SK-N-SH treated with all-trans-retinoic acid at 6 μM for 48 hours (cell line): ENCODE measurements around the gene MAB21L4.

ENCODE experiments used
- ATAC-seq: fragments of 200-7000 bp; cut with Tn5 transposase; 3 replicates; pipeline ENCODE4 v1.9.1; 2020; ENCODE audit warnings: mild to moderate bottlenecking, moderate library complexity
- ARNTL ChIP-seq: fragments of 450-650 bp; formaldehyde crosslinking; IDR thresholded peaks from 2 replicates; pipeline ENCODE4 v1.5.0; 2020; ENCODE audit warnings: low read depth, mild to moderate bottlenecking, moderate library complexity, borderline replicate concordance
- BACH2 ChIP-seq: fragments of 250-450 bp; sonication (Bioruptor Pico); IDR thresholded peaks from 2 replicates; pipeline ENCODE4 v1.9.0; 2021; ENCODE audit warnings: mild to moderate bottlenecking, borderline replicate concordance
- CREB5 ChIP-seq: fragments of 250-450 bp; sonication (Bioruptor Pico); IDR thresholded peaks from 2 replicates; pipeline ENCODE4 v1.5.1; 2020; ENCODE audit warnings: low read depth, mild to moderate bottlenecking, moderate library complexity
- CSDC2 ChIP-seq: fragments of 250-450 bp; sonication (Bioruptor Pico); IDR thresholded peaks from 2 replicates; pipeline ENCODE4 v1.5.0; 2020; ENCODE audit warnings: mild to moderate bottlenecking, moderate library complexity
- ESRRG ChIP-seq: fragments of 250-450 bp; sonication (Bioruptor Pico); IDR thresholded peaks from 2 replicates; pipeline ENCODE4 v1.6.1; 2021; ENCODE audit warnings: mild to moderate bottlenecking
- GLIS3 ChIP-seq: fragments of 250-450 bp; sonication (Bioruptor Pico); IDR thresholded peaks from 2 replicates; pipeline ENCODE4 v1.5.0; 2020; ENCODE audit warnings: mild to moderate bottlenecking, moderate library complexity
- ISL1 ChIP-seq: fragments of 250-450 bp; sonication (Bioruptor Pico); IDR thresholded peaks from 2 replicates; pipeline ENCODE4 v2.1.2; 2022; ENCODE audit warnings: mild to moderate bottlenecking, moderate library complexity
- OSR1 ChIP-seq: fragments of 250-450 bp; sonication (Bioruptor Pico); IDR thresholded peaks from 2 replicates; pipeline ENCODE4 v1.8.0; 2022; ENCODE audit warnings: moderate library complexity, mild to moderate bottlenecking, inconsistent platforms
- POU6F1 ChIP-seq: fragments of 250-450 bp; sonication (Bioruptor Pico); IDR thresholded peaks from 2 replicates; pipeline ENCODE4 v1.8.0; 2021; ENCODE audit warnings: low read depth, mild to moderate bottlenecking, moderate library complexity, borderline replicate concordance
- PPARA ChIP-seq: fragments of 250-450 bp; sonication (Bioruptor Pico); IDR thresholded peaks from 2 replicates; pipeline ENCODE4 v1.5.0; 2020; ENCODE audit warnings: mild to moderate bottlenecking, borderline replicate concordance
- RARB ChIP-seq: fragments of 250-450 bp; sonication (Bioruptor Pico); IDR thresholded peaks from 2 replicates; pipeline ENCODE4 v1.8.0; 2021; ENCODE audit warnings: mild to moderate bottlenecking, moderate library complexity
- TCF4 ChIP-seq: fragments of 250-450 bp; sonication (Bioruptor Pico); IDR thresholded peaks from 2 replicates; pipeline ENCODE4 v1.8.0; 2021; ENCODE audit warnings: mild to moderate bottlenecking, moderate library complexity, borderline replicate concordance
- TOX ChIP-seq: fragments of 250-450 bp; sonication (Bioruptor Pico); IDR thresholded peaks from 2 replicates; pipeline ENCODE4 v1.8.0; 2021; ENCODE audit warnings: mild to moderate bottlenecking, moderate library complexity, borderline replicate concordance
- TSHZ2 ChIP-seq: fragments of 250-450 bp; sonication (Bioruptor Pico); IDR thresholded peaks from 2 replicates; pipeline ENCODE4 v1.5.0; 2020; ENCODE audit warnings: mild to moderate bottlenecking, moderate library complexity
- ZC3H10 ChIP-seq: fragments of 250-450 bp; sonication (Bioruptor Pico); IDR thresholded peaks from 2 replicates; pipeline ENCODE4 v1.5.1; 2021; ENCODE audit warnings: mild to moderate bottlenecking, moderate library complexity
- ZFP3 ChIP-seq: fragments of 250-450 bp; sonication (Bioruptor Pico); IDR thresholded peaks from 2 replicates; pipeline ENCODE4 v1.5.0; 2020; ENCODE audit warnings: mild to moderate bottlenecking, moderate library complexity
- ZFP30 ChIP-seq: fragments of 450-650 bp; formaldehyde crosslinking; IDR thresholded peaks from 2 replicates; pipeline ENCODE4 v1.5.0; 2022; ENCODE audit warnings: mild to moderate bottlenecking, moderate library complexity
- ZNF565 ChIP-seq: fragments of 450-650 bp; formaldehyde crosslinking; conservative IDR thresholded peaks from 2 replicates; pipeline ENCODE4 v1.5.0; 2020; ENCODE audit warnings: low read depth, mild to moderate bottlenecking, moderate library complexity
- ZNF70 ChIP-seq: fragments of 450-650 bp; formaldehyde crosslinking; IDR thresholded peaks from 2 replicates; pipeline ENCODE4 v1.5.0; 2020; ENCODE audit warnings: mild to moderate bottlenecking, moderate library complexity
- ZNF8 ChIP-seq: fragments of 450-650 bp; formaldehyde crosslinking; IDR thresholded peaks from 2 replicates; pipeline ENCODE4 v1.5.0; 2020; ENCODE audit warnings: mild to moderate bottlenecking, moderate library complexity
- TF ChIP-seq, protein P1 (sequence below): fragments of 250-450 bp; sonication (Bioruptor Pico); IDR thresholded peaks from 2 replicates; pipeline ENCODE4 v1.8.0; 2020; ENCODE audit warnings: mild to moderate bottlenecking, moderate library complexity, borderline replicate concordance
- TF ChIP-seq, protein P2 (sequence below): fragments of 250-450 bp; sonication (Bioruptor Pico); IDR thresholded peaks from 2 replicates; pipeline ENCODE4 v1.5.1; 2021; ENCODE audit warnings: mild to moderate bottlenecking, moderate library complexity

MAB21L4 gene

DNA sequence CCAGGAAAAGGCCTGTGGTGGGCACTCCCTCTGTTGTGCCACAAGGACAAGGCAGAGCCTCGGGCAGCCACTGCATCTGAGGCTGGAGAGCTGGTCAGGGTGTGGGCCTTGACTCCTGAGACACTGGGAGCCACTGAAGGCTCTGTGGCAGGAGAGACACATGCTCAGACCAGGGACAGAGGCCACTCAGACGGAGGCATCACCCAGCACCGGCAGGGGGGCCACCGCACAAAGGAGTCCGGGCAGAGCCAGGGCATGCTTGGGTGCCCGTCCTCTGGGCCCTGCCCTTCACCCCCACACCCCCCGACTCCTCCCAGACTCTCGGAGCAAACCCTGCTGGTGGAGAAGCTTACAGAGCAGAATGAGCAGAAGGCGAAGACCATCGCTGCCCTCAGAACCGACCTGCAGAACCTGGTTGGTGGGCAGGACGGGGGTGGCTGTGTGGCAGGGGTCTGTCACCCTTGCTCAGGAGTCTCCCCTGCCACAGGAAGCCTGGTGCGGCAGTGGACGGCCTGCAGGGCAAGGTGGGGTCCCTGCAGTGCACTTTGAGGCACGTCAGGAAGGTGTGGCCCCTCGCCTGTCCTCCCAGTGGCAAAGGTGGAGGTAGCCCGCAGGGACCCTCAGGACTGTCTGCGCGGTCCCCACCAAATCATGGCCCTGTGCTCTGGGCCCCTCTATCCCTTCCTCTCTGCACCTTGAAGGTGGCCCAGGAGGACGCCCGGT is 36.2 kb upstream of the MAB21L4 start:
- no peak for ATAC-seq
- TF ChIP-seq PPARA (no peak), POU6F1 (CRISPR knock-in tag) (no peak), ZNF8 (CRISPR knock-in tag) (no peak), TOX (no peak), TSHZ2 (no peak), GLIS3 (CRISPR knock-in tag) (no peak), ZFP30 (no peak), RARB (CRISPR knock-in tag) (no peak), TCF4 (CRISPR knock-in tag) (no peak), ARNTL (CRISPR knock-in tag) (no peak)
- TF ChIP-seq, all 23 proteins: peak for 0

DNA sequence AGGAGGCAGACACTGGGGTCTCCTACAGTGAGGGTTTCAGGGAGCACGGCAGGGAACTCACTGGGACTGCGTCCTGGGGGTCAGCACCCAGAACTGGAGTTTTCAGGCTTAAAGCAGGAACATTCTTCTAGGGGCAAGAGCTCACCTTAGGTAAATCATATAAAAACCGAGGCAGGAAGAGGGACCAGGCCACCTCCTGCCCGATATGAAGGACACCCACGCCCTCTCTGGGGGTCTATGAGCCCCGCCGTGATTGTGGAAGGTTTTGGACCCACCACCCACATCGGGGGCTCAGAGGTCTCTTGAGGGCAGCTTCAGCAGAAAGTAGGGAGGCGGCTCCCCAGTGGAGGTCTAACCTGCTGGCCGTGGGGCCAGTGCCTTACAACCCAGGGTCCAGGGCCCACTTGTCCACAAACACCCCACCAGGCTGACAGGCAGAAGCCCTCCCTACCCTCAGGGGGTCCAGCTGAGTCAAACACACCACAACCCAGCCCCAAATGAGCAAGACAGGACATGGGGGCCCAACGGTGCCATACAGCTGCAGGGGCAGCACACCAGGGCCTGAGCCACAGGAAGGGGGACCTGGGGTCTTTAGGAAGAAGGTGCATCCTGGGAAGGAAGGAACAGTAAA is 35.5 kb upstream of the MAB21L4 start:
- TF ChIP-seq TSHZ2 = no peak
- TF ChIP-seq, protein P1, sequence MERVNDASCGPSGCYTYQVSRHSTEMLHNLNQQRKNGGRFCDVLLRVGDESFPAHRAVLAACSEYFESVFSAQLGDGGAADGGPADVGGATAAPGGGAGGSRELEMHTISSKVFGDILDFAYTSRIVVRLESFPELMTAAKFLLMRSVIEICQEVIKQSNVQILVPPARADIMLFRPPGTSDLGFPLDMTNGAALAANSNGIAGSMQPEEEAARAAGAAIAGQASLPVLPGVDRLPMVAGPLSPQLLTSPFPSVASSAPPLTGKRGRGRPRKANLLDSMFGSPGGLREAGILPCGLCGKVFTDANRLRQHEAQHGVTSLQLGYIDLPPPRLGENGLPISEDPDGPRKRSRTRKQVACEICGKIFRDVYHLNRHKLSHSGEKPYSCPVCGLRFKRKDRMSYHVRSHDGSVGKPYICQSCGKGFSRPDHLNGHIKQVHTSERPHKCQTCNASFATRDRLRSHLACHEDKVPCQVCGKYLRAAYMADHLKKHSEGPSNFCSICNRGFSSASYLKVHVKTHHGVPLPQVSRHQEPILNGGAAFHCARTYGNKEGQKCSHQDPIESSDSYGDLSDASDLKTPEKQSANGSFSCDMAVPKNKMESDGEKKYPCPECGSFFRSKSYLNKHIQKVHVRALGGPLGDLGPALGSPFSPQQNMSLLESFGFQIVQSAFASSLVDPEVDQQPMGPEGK = no peak
- no peak for TF ChIP-seq POU6F1 (CRISPR knock-in tag)
- TF ChIP-seq OSR1 (CRISPR knock-in tag) = no peak
- no peak for TF ChIP-seq CSDC2 (CRISPR knock-in tag)
- no peak for TF ChIP-seq CREB5 (CRISPR knock-in tag)
- TF ChIP-seq RARB (CRISPR knock-in tag) = no peak
- TF ChIP-seq ESRRG (CRISPR knock-in tag) = no peak
- TF ChIP-seq ZNF8 (CRISPR knock-in tag) = no peak
- no peak for TF ChIP-seq TOX
- no peak for TF ChIP-seq ZFP3 (CRISPR knock-in tag)
- no peak for TF ChIP-seq ZNF565
- TF ChIP-seq GLIS3 (CRISPR knock-in tag) = no peak
- TF ChIP-seq ISL1 (CRISPR knock-in tag) = no peak
- no peak for TF ChIP-seq ZC3H10 (CRISPR knock-in tag)
- TF ChIP-seq ZFP30 = no peak
- TF ChIP-seq BACH2 (CRISPR knock-in tag) = no peak
- no peak for TF ChIP-seq ZNF70 (CRISPR knock-in tag)
- no peak for TF ChIP-seq ARNTL (CRISPR knock-in tag)
- TF ChIP-seq, protein P2, sequence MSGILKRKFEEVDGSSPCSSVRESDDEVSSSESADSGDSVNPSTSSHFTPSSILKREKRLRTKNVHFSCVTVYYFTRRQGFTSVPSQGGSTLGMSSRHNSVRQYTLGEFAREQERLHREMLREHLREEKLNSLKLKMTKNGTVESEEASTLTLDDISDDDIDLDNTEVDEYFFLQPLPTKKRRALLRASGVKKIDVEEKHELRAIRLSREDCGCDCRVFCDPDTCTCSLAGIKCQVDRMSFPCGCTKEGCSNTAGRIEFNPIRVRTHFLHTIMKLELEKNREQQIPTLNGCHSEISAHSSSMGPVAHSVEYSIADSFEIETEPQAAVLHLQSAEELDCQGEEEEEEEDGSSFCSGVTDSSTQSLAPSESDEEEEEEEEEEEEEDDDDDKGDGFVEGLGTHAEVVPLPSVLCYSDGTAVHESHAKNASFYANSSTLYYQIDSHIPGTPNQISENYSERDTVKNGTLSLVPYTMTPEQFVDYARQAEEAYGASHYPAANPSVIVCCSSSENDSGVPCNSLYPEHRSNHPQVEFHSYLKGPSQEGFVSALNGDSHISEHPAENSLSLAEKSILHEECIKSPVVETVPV = no peak
- ATAC-seq = no peak
